IMR-90 (cell line): ENCODE data around the gene EXOC6B. TPM values are rescaled to one million over a fixed set of nuclear protein-coding genes. Genes with fewer than 3 reads are reported as not detected.

Experiments
- ATAC-seq: fragments of 200-7000 bp; cut with Tn5 transposase; 2 replicates; pipeline ENCODE4 v1.9.1; 2020; ENCODE audit warnings: low read depth, mild to moderate bottlenecking, moderate library complexity
- BruUV-seq: library from RNA; stranded (reverse); fragments of 400-500 nt; replicated peaks from 2 replicates; lab custom pipeline; 2021; lab: Mats Ljungman, UMichigan
- CTCF ChIA-PET: fragments of 300-600 bp; formaldehyde crosslinking; extraction: SDS; loops from one replicate; lab custom pipeline; 2021; ENCODE audit warnings: antibody characterized with exemption; lab: Yijun Ruan, JAX
- POLR2A ChIA-PET: fragments of 300-600 bp; sonication (Branson Sonifier 250); formaldehyde crosslinking; loops from one replicate; lab custom pipeline; 2022; ENCODE audit warnings: antibody characterized with exemption; ENCODE audit not compliant: unreplicated experiment; lab: Charles Lee
- DNase-seq: peaks from one replicate; pipeline ENCODE4 v3.0.0; 2013
- H2AFZ ChIP-seq: replicated peaks from 2 replicates; pipeline ENCODE3; 2013; ENCODE audit warnings: low read length, mild to moderate bottlenecking; ENCODE audit not compliant: poor library complexity
- H2AK5ac ChIP-seq: 2 replicates; pipeline ENCODE4 v1.6.1; 2013; ENCODE audit warnings: low read depth, low read length, inconsistent platforms
- H2AK9ac ChIP-seq: replicated peaks from 2 replicates; pipeline ENCODE3; 2013; ENCODE audit warnings: mild to moderate bottlenecking, low read depth, low read length, moderate library complexity; ENCODE audit not compliant: poor library complexity
- H2BK120ac ChIP-seq: 2 replicates; pipeline ENCODE4 v1.6.1; 2013; ENCODE audit warnings: low read depth, low read length, inconsistent platforms
- H2BK15ac ChIP-seq: 3 replicates; pipeline ENCODE4 v1.6.1; 2013; ENCODE audit warnings: low read depth, low read length, inconsistent platforms
- H2BK20ac ChIP-seq: 2 replicates; pipeline ENCODE4 v1.6.1; 2013; ENCODE audit warnings: low read depth, mild to moderate bottlenecking, inconsistent platforms, low read length, moderate library complexity
- H2BK5ac ChIP-seq: 2 replicates; pipeline ENCODE4 v1.6.1; 2013; ENCODE audit warnings: mild to moderate bottlenecking, low read depth, low read length, inconsistent platforms; ENCODE audit not compliant: poor library complexity, severe bottlenecking
- H3K14ac ChIP-seq: replicated peaks from 2 replicates; pipeline ENCODE4 v1.6.1; 2013; ENCODE audit warnings: low read depth, low read length, inconsistent platforms
- H3K18ac ChIP-seq: 2 replicates; pipeline ENCODE4 v1.6.1; 2013; ENCODE audit warnings: low read depth, low read length, control low read depth
- H3K23ac ChIP-seq: 2 replicates; pipeline ENCODE4 v1.6.1; 2013; ENCODE audit warnings: low read depth, low read length, inconsistent platforms
- H3K27ac ChIP-seq: 2 replicates; pipeline ENCODE4 v1.5.1; 2013; ENCODE audit warnings: mild to moderate bottlenecking, control low read depth, low read length; ENCODE audit not compliant: insufficient read depth
- H3K27me3 ChIP-seq: 2 replicates; pipeline ENCODE4 v1.6.1; 2013; ENCODE audit warnings: low read length; ENCODE audit not compliant: control insufficient read depth, insufficient read depth
- H3K36me3 ChIP-seq: 2 replicates; pipeline ENCODE4 v1.6.1; 2013; ENCODE audit warnings: low read length, mixed read lengths; ENCODE audit not compliant: control insufficient read depth, insufficient read depth
- H3K4ac ChIP-seq: 2 replicates; pipeline ENCODE4 v1.6.1; 2013; ENCODE audit warnings: low read depth, low read length, inconsistent platforms
- H3K4me1 ChIP-seq: 2 replicates; pipeline ENCODE4 v1.6.1; 2013; ENCODE audit warnings: low read length, mixed read lengths; ENCODE audit not compliant: control insufficient read depth, insufficient read depth
- H3K4me2 ChIP-seq: 2 replicates; pipeline ENCODE4 v1.6.1; 2013; ENCODE audit warnings: low read depth, mild to moderate bottlenecking, control low read depth, low read length, moderate library complexity
- H3K4me3 ChIP-seq: 2 replicates; pipeline ENCODE4 v1.5.1; 2013; ENCODE audit warnings: low read depth, mild to moderate bottlenecking, control low read depth, low read length, moderate library complexity; ENCODE audit not compliant: insufficient read depth
- H3K56ac ChIP-seq: 2 replicates; pipeline ENCODE4 v1.6.1; 2013; ENCODE audit warnings: low read length, inconsistent platforms; ENCODE audit not compliant: insufficient read depth; ENCODE audit errors: extremely low read depth
- H3K79me1 ChIP-seq, 2 experiments: 2 replicates each; pipeline ENCODE4 v1.6.1; 2013; ENCODE audit warnings: low read length in 2 of 2, inconsistent platforms in 1 of 2, low read depth in 1 of 2
- H3K9ac ChIP-seq: 2 replicates; pipeline ENCODE4 v1.6.1; 2013; ENCODE audit warnings: low read depth, low read length, control low read depth
- H3K9me1 ChIP-seq: 2 replicates; pipeline ENCODE4 v1.6.1; 2013; ENCODE audit warnings: low read length, inconsistent platforms; ENCODE audit not compliant: insufficient read depth
- H3K9me3 ChIP-seq: 2 replicates; pipeline ENCODE4 v1.6.1; 2013; ENCODE audit warnings: low read length; ENCODE audit not compliant: control insufficient read depth, insufficient read depth
- H4K20me1 ChIP-seq: 2 replicates; pipeline ENCODE4 v1.6.1; 2013; ENCODE audit warnings: low read length, inconsistent platforms; ENCODE audit not compliant: insufficient read depth
- H4K5ac ChIP-seq: 2 replicates; pipeline ENCODE4 v1.6.1; 2013; ENCODE audit warnings: mild to moderate bottlenecking, low read depth, low read length, control low read depth
- H4K8ac ChIP-seq, 2 experiments: 2 replicates each; pipeline ENCODE4 v1.6.1; 2013; ENCODE audit warnings: low read depth in 2 of 2, low read length in 2 of 2, control low read depth in 1 of 2, inconsistent platforms in 1 of 2
- H4K91ac ChIP-seq: 2 replicates; pipeline ENCODE4 v1.6.1; 2013; ENCODE audit warnings: low read depth, low read length, inconsistent platforms; ENCODE audit not compliant: insufficient read depth
- RFX5 ChIP-seq: IDR thresholded peaks from 2 replicates; pipeline ENCODE4 v1.8.0; 2012; ENCODE audit warnings: low read depth, mild to moderate bottlenecking, low read length, moderate library complexity
- SMC3 ChIP-seq: fragments of 150-350 bp; IDR thresholded peaks from 2 replicates; pipeline ENCODE4 v1.6.1; 2016; ENCODE audit warnings: low read depth, mild to moderate bottlenecking, antibody characterized with exemption, low read length, moderate library complexity
- WGBS, 2 experiments: methylation state at CpG; one replicate each; pipeline versions ENCODE4 v1.1.5 to v1.1.7; 2013; ENCODE audit warnings: missing lambda C conversion rate in 2 of 2; ENCODE audit not compliant: insufficient read length in 1 of 2; ENCODE audit errors: extremely low coverage in 2 of 2; 5-methylcytosine and 5-hydroxymethylcytosine counted together
- dilution Hi-C: fragments of 300-500 bp; cut with HindIII; formaldehyde crosslinking; loops from one replicate; pipeline ENCODE4 v1.14.3; 2018; ENCODE audit warnings: low sequenced_read_pairs; ENCODE audit not compliant: unreplicated experiment
- in situ Hi-C: fragments of 300-500 bp; cut with MboI; formaldehyde crosslinking; loops from 3 replicates; pipeline ENCODE4 v1.14.3; 2019; ENCODE audit warnings: low sequenced_read_pairs, inconsistent platforms, mixed read lengths
- intact Hi-C: fragments of 100-400 bp; cut with micrococcal nuclease; formaldehyde crosslinking; loops from 2 replicates; pipeline ENCODE4 v1.10.0; 2022
- polyA plus RNA-seq, 3 experiments: library from polyadenylated mRNA; depleted of rRNA; stranded (reverse); fragments of >200 nt; gene quantifications; 2 replicates each; pipeline ENCODE4 v1.2.3, GENCODE V29; 2012; ENCODE audit warnings: low replicate concordance in 1 of 3
- total RNA-seq: library from RNA; depleted of rRNA; stranded (reverse); fragments of >200 nt; gene quantifications from 2 replicates; pipeline ENCODE4 v1.2.3, GENCODE V29; 2012
- TF ChIP-seq, protein P1 (sequence below): conservative IDR thresholded peaks from 2 replicates; pipeline ENCODE4 v1.5.1; 2012; ENCODE audit warnings: mild to moderate bottlenecking, low read depth, low read length, improper control_type of control experiment

EXOC6B gene
- total and polyA plus RNA-seq, 2 of the 4 experiments (the other 2 are of a cell fraction), result 10.2 to 29.4 TPM

DNA sequence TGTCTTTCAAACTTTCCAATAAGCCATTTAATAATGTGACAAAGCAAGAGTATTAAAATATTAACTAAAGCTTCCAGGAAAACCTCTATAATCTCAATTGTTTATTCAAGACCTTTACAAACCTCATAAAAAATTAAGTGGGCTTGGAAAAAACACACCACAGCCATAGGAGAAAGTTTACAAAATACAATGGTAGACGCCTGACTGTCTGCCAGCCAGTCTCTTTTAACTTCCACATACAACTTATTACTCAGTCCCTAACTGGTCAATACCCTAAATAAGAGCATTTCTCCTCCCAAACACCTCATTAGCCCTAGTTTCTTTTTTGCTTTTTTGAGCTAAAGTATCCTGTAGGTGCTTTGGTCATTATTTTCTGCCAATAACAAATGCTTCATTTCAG lies 430.7 kb downstream of the EXOC6B start:
- Histone ChIP-seq H3K4ac (no peak overlapping the region), H3K14ac (no peak overlapping the region), H3K36me3 (no peaks in the 10 kb centered on the region), H2BK20ac (no peak overlapping the region), H4K20me1 (no peaks in the 10 kb centered on the region), H3K27ac (no peak overlapping the region), H3K23ac (no peak overlapping the region), H4K5ac (no peak overlapping the region), H2BK15ac (no peak overlapping the region), H3K4me1 (no peaks in the 10 kb centered on the region), H3K9me3 (no peaks in the 10 kb centered on the region), H2AFZ (no peak overlapping the region), H3K4me3 (no peak overlapping the region), H3K18ac (no peak overlapping the region), H2AK5ac (no peak overlapping the region), H2BK5ac (no peak overlapping the region), H2AK9ac (no peak overlapping the region), H3K27me3 (no peaks in the 10 kb centered on the region), H3K4me2 (no peak overlapping the region), H3K9ac (no peak overlapping the region), H4K91ac (no peak overlapping the region), H3K9me1 (no peaks in the 10 kb centered on the region), H3K56ac (no peak overlapping the region), H3K79me1 (no peaks in the 10 kb centered on the region), H2BK120ac (no peak overlapping the region), H4K8ac (no peak overlapping the region)
- ATAC-seq (no peak), DNase-seq (no peak)
- POLR2A ChIA-PET, result no interaction called here
- no TSS peak for BruUV-seq
- intact Hi-C loops, result no loop called here
- dilution Hi-C loops, result no loop called here
- WGBS, 2 experiments, result no CpG with 5 or more reads among the region's 1 CpG
- CTCF ChIA-PET, result no interaction called here
- in situ Hi-C loops, result no loop called here
- no peak for TF ChIP-seq SMC3
- TF ChIP-seq, protein P1, sequence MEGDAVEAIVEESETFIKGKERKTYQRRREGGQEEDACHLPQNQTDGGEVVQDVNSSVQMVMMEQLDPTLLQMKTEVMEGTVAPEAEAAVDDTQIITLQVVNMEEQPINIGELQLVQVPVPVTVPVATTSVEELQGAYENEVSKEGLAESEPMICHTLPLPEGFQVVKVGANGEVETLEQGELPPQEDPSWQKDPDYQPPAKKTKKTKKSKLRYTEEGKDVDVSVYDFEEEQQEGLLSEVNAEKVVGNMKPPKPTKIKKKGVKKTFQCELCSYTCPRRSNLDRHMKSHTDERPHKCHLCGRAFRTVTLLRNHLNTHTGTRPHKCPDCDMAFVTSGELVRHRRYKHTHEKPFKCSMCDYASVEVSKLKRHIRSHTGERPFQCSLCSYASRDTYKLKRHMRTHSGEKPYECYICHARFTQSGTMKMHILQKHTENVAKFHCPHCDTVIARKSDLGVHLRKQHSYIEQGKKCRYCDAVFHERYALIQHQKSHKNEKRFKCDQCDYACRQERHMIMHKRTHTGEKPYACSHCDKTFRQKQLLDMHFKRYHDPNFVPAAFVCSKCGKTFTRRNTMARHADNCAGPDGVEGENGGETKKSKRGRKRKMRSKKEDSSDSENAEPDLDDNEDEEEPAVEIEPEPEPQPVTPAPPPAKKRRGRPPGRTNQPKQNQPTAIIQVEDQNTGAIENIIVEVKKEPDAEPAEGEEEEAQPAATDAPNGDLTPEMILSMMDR, result no peak
- no peak for TF ChIP-seq RFX5
